Activated CD8-positive, alpha-beta memory T cell treated with anti-CD3 and anti-CD28 coated beads, Interleukin-2, amount 50 U/mL, for 48 hours (primary cell): ENCODE data around the gene MSH4.

Experiments used
- DNase-seq: peaks from one replicate; pipeline ENCODE4 v3.0.0-alpha.2; 2020

The MSH4 gene

GRCh38 chr1:75952016-75952415, 155.3 kb downstream of the MSH4 start:
- no peak for DNase-seq

- no peak for DNase-seq
Observed at GRCh38 chr1:75953461-75953860, 156.8 kb downstream of the MSH4 start.

- no peak for DNase-seq
Observed at GRCh38 chr1:75954586-75954985, 157.9 kb downstream of the MSH4 start.
